HG03457 (cell line): ENCODE data around the gene IVD.
"Not testable (repeated sequence)": the region's sequence is repeated elsewhere in the genome, so short reads cannot be mapped to it uniquely, and the experiment has no call there.

Experiments
- ATAC-seq: cut with Tn5 transposase; IDR thresholded peaks from one replicate; pipeline ENCODE4 v1.9.1; 2021; ENCODE audit warnings: moderate number of reproducible peaks; ENCODE audit not compliant: unreplicated experiment

Gene IVD

GRCh38 chr15:40437752-40438687, 32.4 kb downstream of the IVD start:
- ATAC-seq = no peak

- ATAC-seq = no peak
Measured at GRCh38 chr15:40438712-40439111, 33.1 kb downstream of the IVD start.

GRCh38 chr15:40439461-40439959, 33.9 kb downstream of the IVD start:
- no peak for ATAC-seq

- ATAC-seq = no peak
Measured at GRCh38 chr15:40439960-40440742, 34.6 kb downstream of the IVD start.

- ATAC-seq = peak; percentile 88
Measured at GRCh38 chr15:40440743-40441564, 35.4 kb downstream of the IVD start, which contains the start of gene BAHD1. Gene BAHD1, plus strand, starts transcription at chr15:40440953. Its CDS starts 17,512 bp downstream, at chr15:40458465.

GRCh38 chr15:40441565-40442531, 36.3 kb downstream of the IVD start:
- no peak for ATAC-seq

GRCh38 chr15:40443255-40443654, 37.7 kb downstream of the IVD start:
- no peak for ATAC-seq

GRCh38 chr15:40443846-40444245, 38.3 kb downstream of the IVD start:
- ATAC-seq = no peak

- ATAC-seq = no peak
Measured at GRCh38 chr15:40444736-40445135, 39.1 kb downstream of the IVD start.

- ATAC-seq = no peak
Measured at GRCh38 chr15:40445421-40445922, 39.9 kb downstream of the IVD start.

- no peak for ATAC-seq
Measured at GRCh38 chr15:40446144-40446543, 40.5 kb downstream of the IVD start.

GRCh38 chr15:40448354-40448753, 42.8 kb downstream of the IVD start:
- no peak for ATAC-seq

- no peak for ATAC-seq
Measured at GRCh38 chr15:40449275-40449674, 43.7 kb downstream of the IVD start.

- no peak for ATAC-seq
Measured at GRCh38 chr15:40450047-40450446, 44.5 kb downstream of the IVD start.

GRCh38 chr15:40451527-40452158, 46.0 kb downstream of the IVD start:
- ATAC-seq = no peak

GRCh38 chr15:40452296-40453090, 46.9 kb downstream of the IVD start:
- ATAC-seq = no peak

GRCh38 chr15:40453941-40454340, 48.3 kb downstream of the IVD start:
- ATAC-seq = not testable (repeated sequence)

GRCh38 chr15:40454904-40455391, 49.4 kb downstream of the IVD start:
- ATAC-seq = no peak
